ENCODE data around the gene HPDL. TPM values are rescaled to one million over a fixed set of nuclear protein-coding genes. Genes with fewer than 3 reads are reported as not detected.

HPDL gene
- total and polyA plus RNA-seq, 2 of the 8 experiments (the other 6 are each of a cell fraction or from before 2014, with no cell fraction given) = 58.5 to 62.7 TPM

GRCh38 chr1:45326627-45327623, at the start of gene HPDL (continued):
- TF ChIP-seq SP1 (IDR thresholded peaks at IDR 0.05; ENCODE audit: low read depth, low read length) (peak; percentile 79), POLR2AphosphoS5 (IDR thresholded peaks at IDR 0.05; ENCODE audit: low read depth, low read length) (peak; percentile 99), EGR1 (IDR thresholded peaks at IDR 0.05; ENCODE audit: borderline replicate concordance, low read depth, low read length) (peak; percentile 41; the same call in 1 of the 2 replicates), BRCA1 (IDR thresholded peaks at IDR 0.05; ENCODE audit: low read depth, low read length) (no peak), HDAC2 (IDR thresholded peaks at IDR 0.05; ENCODE audit: borderline replicate concordance in 1 of 2, low read depth in 2 of 2, low read length in 2 of 2) (peak in 1 of 2 experiments; percentile 76; a peak in 1 of 4 replicates), GTF2F1 (IDR thresholded peaks at IDR 0.05; ENCODE audit: borderline replicate concordance, low read depth, low read length) (0 out of 2 replicates have a peak, but pooled peaks have one; percentile 39), CTBP2 (IDR thresholded peaks at IDR 0.05; ENCODE audit: borderline replicate concordance, insufficient read depth, insufficient read length, low read length) (no peak), CTCF (IDR thresholded peaks at IDR 0.05; ENCODE audit: control extremely low read depth in 1 of 3, insufficient read depth in 1 of 3, low read depth in 1 of 3, low read length in 3 of 3) (no peak), RAD21 (IDR thresholded peaks at IDR 0.05 in 1 of 2, conservative IDR thresholded peaks at IDR 0.05 in 1 of 2; ENCODE audit: low read depth in 2 of 2, low read length in 2 of 2) (peak; percentile 14 to 23; a peak in 1 of 4 replicates), ATF2 (IDR thresholded peaks at IDR 0.05; ENCODE audit: low read length) (peak; percentile 56; the same call in 1 of the 2 replicates), CEBPB (IDR thresholded peaks at IDR 0.05; ENCODE audit: low read depth, low read length) (no peak), KDM5A (IDR thresholded peaks at IDR 0.05; ENCODE audit: low read length) (no peak), SRF (IDR thresholded peaks at IDR 0.05; ENCODE audit: low read depth, low read length) (no peak), NANOG (IDR thresholded peaks at IDR 0.05; ENCODE audit: insufficient read depth, low read depth, low read length, poor library complexity, severe bottlenecking) (no peak), E2F6 (IDR thresholded peaks at IDR 0.05) (peak; percentile 80), RXRA (IDR thresholded peaks at IDR 0.05; ENCODE audit: insufficient read depth, low read depth, low read length) (no peak)

All from H1 (cell line).